ENCODE data around the gene PDLIM5. TPM values are rescaled to one million over a fixed set of nuclear protein-coding genes. Genes with fewer than 3 reads are reported as not detected.

Gene PDLIM5
- total RNA-seq, 1 experiment from 2014 or later = 58.0 TPM

- no peaks in the 10 kb centered on the region for H3K27me3 ChIP-seq (ENCODE audit: insufficient read depth, low read length)
- Mint-ChIP-seq H3K27ac (peak overlapping the region in 1 of 3 experiments; percentile 98; a peak in 2 of 7 replicates), H3K27me3 (ENCODE audit: low read depth) (peaks cover 4% of the 10 kb centered on the region), H3K4me3 (peak overlapping the region; percentile 88 to 89), H3K36me3 (ENCODE audit: insufficient read depth in 1 of 3, low read depth in 3 of 3) (peaks cover 1 to 10% (median 9%) of the 10 kb centered on the region in 3 experiments; a peak in 5 of 7 replicates), H3K4me1 (peaks cover 38% of the 10 kb centered on the region in 2 experiments), H3K9me3 (no peaks in the 10 kb centered on the region; a peak in 1 of 5 replicates)
- H3K23me2 ChIP-seq (ENCODE audit: insufficient read length, low read depth, low read length, poor library complexity, severe bottlenecking) = peaks cover 9% of the 10 kb centered on the region
- no peaks in the 10 kb centered on the region for H3K79me1 ChIP-seq (ENCODE audit: insufficient read depth, low read depth, low read length, poor library complexity, severe bottlenecking)
- no peak for DNase-seq
- no peaks in the 10 kb centered on the region for H3K9me3 ChIP-seq (ENCODE audit: control insufficient read depth, low read depth, low read length)
- H2BK20ac ChIP-seq (ENCODE audit: low read depth, low read length, poor library complexity, severe bottlenecking) = no peak overlapping the region
- no peak overlapping the region for H3K23ac ChIP-seq (ENCODE audit: insufficient read length, low read depth, low read length)
- H3K56ac ChIP-seq (ENCODE audit: insufficient read length, low read depth, low read length) = no peak overlapping the region
- H3K14ac ChIP-seq (ENCODE audit: insufficient read depth, low read length) = no peak overlapping the region
- no peak overlapping the region for H3K4ac ChIP-seq (ENCODE audit: low read depth, low read length)
- H3K4me1 ChIP-seq (ENCODE audit: insufficient read depth, low read length) = peaks cover 6% of the 10 kb centered on the region
- TF ChIP-seq, protein P1, sequence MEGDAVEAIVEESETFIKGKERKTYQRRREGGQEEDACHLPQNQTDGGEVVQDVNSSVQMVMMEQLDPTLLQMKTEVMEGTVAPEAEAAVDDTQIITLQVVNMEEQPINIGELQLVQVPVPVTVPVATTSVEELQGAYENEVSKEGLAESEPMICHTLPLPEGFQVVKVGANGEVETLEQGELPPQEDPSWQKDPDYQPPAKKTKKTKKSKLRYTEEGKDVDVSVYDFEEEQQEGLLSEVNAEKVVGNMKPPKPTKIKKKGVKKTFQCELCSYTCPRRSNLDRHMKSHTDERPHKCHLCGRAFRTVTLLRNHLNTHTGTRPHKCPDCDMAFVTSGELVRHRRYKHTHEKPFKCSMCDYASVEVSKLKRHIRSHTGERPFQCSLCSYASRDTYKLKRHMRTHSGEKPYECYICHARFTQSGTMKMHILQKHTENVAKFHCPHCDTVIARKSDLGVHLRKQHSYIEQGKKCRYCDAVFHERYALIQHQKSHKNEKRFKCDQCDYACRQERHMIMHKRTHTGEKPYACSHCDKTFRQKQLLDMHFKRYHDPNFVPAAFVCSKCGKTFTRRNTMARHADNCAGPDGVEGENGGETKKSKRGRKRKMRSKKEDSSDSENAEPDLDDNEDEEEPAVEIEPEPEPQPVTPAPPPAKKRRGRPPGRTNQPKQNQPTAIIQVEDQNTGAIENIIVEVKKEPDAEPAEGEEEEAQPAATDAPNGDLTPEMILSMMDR (conservative IDR thresholded peaks at IDR 0.05) = no peak
- H4K5ac ChIP-seq (ENCODE audit: insufficient read length, low read depth, low read length) = no peak overlapping the region
- no peak overlapping the region for H2AK5ac ChIP-seq (ENCODE audit: insufficient read length, low read length)
- no peak overlapping the region for H3T11ph ChIP-seq (ENCODE audit: low read length)
- H4K20me1 ChIP-seq (ENCODE audit: control insufficient read depth, insufficient read depth, insufficient read length) = no peaks in the 10 kb centered on the region
- H3K27ac ChIP-seq (ENCODE audit: insufficient read length, low read depth, low read length) = no peak overlapping the region
- peak overlapping the region; percentile 83 for H3K4me2 ChIP-seq (ENCODE audit: insufficient read depth, insufficient read length, low read length)
- H2BK120ac ChIP-seq (ENCODE audit: low read depth, low read length, poor library complexity, severe bottlenecking) = no peak overlapping the region
- no CpG with 5 or more reads among the region's 7 CpGs for WGBS (ENCODE audit: extremely low coverage, insufficient read length, low lambda C conversion rate)
- no peak overlapping the region for H3K18ac ChIP-seq (ENCODE audit: insufficient read length, low read depth, low read length)
- no peak overlapping the region for H2BK15ac ChIP-seq (ENCODE audit: low read depth, low read length)
- H3K9ac ChIP-seq (ENCODE audit: extremely low read depth, insufficient read length, low read length) = no peak overlapping the region
- H4K8ac ChIP-seq (replicated peaks; ENCODE audit: insufficient read length, low read depth, low read length) = no peak overlapping the region
- H2AFZ ChIP-seq (ENCODE audit: low read length) = no peak overlapping the region
- H4K91ac ChIP-seq (ENCODE audit: insufficient read length, low read depth, low read length) = no peak overlapping the region
- H2BK12ac ChIP-seq (ENCODE audit: insufficient read length, low read depth, low read length) = no peak overlapping the region
- H2BK5ac ChIP-seq (ENCODE audit: insufficient read length, low read length) = no peak overlapping the region
- peaks cover 3% of the 10 kb centered on the region; the same call in 1 of the 2 replicates for H3K79me2 ChIP-seq (ENCODE audit: insufficient read depth, low read length)
Observed at GRCh38 chr4:94453391-94453963, 1.7 kb downstream of the PDLIM5 start.

Measured in H9 (cell line).